Right forelimb (tissue), 1 donor: ENCODE data around the gene MAMSTR.

Source experiments
- DNase-seq: peaks from one replicate; pipeline ENCODE4 v3.0.0-alpha.2; 2018

Gene MAMSTR

GRCh38 chr19:48745208-48745995 is 25.9 kb upstream of the MAMSTR start:
- DNase-seq, result peak; percentile 60

GRCh38 chr19:48742096-48742495 is 22.6 kb upstream of the MAMSTR start:
- DNase-seq, result no peak

GRCh38 chr19:48741129-48741999 is 21.8 kb upstream of the MAMSTR start:
- no peak for DNase-seq

GRCh38 chr19:48740164-48740972 is 20.8 kb upstream of the MAMSTR start, which contains the start of gene RASIP1:
Gene RASIP1 (minus strand): TSS chr19:48740610. CDS start chr19:48740282, 328 bp downstream.
- no peak for DNase-seq

GRCh38 chr19:48739404-48740163 is 20.1 kb upstream of the MAMSTR start:
- DNase-seq, result no peak

GRCh38 chr19:48738557-48739403 is 19.3 kb upstream of the MAMSTR start:
- DNase-seq, result peak; percentile 98

GRCh38 chr19:48737360-48737998 is 18.0 kb upstream of the MAMSTR start:
- DNase-seq, result no peak

- DNase-seq, result no peak
Measured at GRCh38 chr19:48735031-48735615, 15.6 kb upstream of the MAMSTR start.

GRCh38 chr19:48734625-48735024 is 15.1 kb upstream of the MAMSTR start:
- no peak for DNase-seq

- no peak for DNase-seq
Measured at GRCh38 chr19:48731452-48731851, 11.9 kb upstream of the MAMSTR start.

GRCh38 chr19:48728911-48729664 is 9.6 kb upstream of the MAMSTR start:
- no peak for DNase-seq

- DNase-seq, result no peak
Measured at GRCh38 chr19:48726556-48726955, 7.0 kb upstream of the MAMSTR start.

GRCh38 chr19:48724796-48725753 is 5.5 kb upstream of the MAMSTR start:
- peak; percentile 89 for DNase-seq

GRCh38 chr19:48722196-48722708 is 2.7 kb upstream of the MAMSTR start:
- no peak for DNase-seq

- DNase-seq, result peak; percentile 98
Measured at GRCh38 chr19:48720613-48721296, 1.2 kb upstream of the MAMSTR start.

GRCh38 chr19:48720251-48720612 is 707 bp upstream of the MAMSTR start:
- no peak for DNase-seq

GRCh38 chr19:48718711-48719231 is 754 bp downstream of the MAMSTR start:
- no peak for DNase-seq
